Tibial nerve (tissue), 4 donors: ENCODE results near the gene RAB17. TPM values are rescaled to one million over a fixed set of nuclear protein-coding genes. Genes with fewer than 3 reads are reported as not detected.

ENCODE experiments used
- DNase-seq, 2 donors: peaks; one replicate each; pipeline ENCODE4 v3.0.0-alpha.2; 2019; ENCODE audit warnings: low spot score in 2 of 2
- H3K27ac ChIP-seq, 4 donors: fragments of 200-600 bp; sonication (generic) in 3 of 4; one replicate each; pipeline ENCODE4 v1.5.1; 2017 to 2019; ENCODE audit warnings: mild to moderate bottlenecking in 1 of 4
- H3K27me3 ChIP-seq, 2 donors: fragments of 200-600 bp; sonication (generic) in 1 of 2; one replicate each; pipeline versions ENCODE4 v1.5.1 to v1.6.0; 2017 to 2019
- H3K36me3 ChIP-seq, 3 donors: fragments of 200-600 bp; sonication (generic); one replicate each; pipeline ENCODE4 v1.5.1; 2018 to 2019
- H3K4me1 ChIP-seq, 4 donors: fragments of 200-600 bp; sonication (generic) in 3 of 4; one replicate each; pipeline ENCODE4 v1.5.1; 2017 to 2019
- H3K4me3 ChIP-seq, 4 donors: fragments of 200-600 bp; sonication (generic) in 3 of 4; one replicate each; pipeline ENCODE4 v1.5.1; 2017 to 2019; ENCODE audit warnings: mild to moderate bottlenecking in 1 of 4, moderate library complexity in 1 of 4
- H3K9me3 ChIP-seq, 4 donors: fragments of 200-600 bp; sonication (generic) in 3 of 4; one replicate each; pipeline ENCODE4 v1.5.1; 2017 to 2019
- EP300 ChIP-seq, 2 donors: sonication (generic); formaldehyde crosslinking; IDR thresholded peaks; one replicate each; pipeline ENCODE4 v1.6.1; 2017; ENCODE audit warnings: antibody characterized with exemption in 2 of 2, mild to moderate bottlenecking in 1 of 2
- POLR2A ChIP-seq, 2 donors: fragments of 450-650 bp; IDR thresholded peaks; one replicate each; pipeline ENCODE4 v1.6.1; 2017; ENCODE audit warnings: antibody characterized with exemption in 2 of 2, mild to moderate bottlenecking in 2 of 2, moderate library complexity in 2 of 2
- WGBS, 2 donors: methylation state at CpG; one replicate each; pipeline ENCODE4 v1.1.5; 2018; 5-methylcytosine and 5-hydroxymethylcytosine counted together
- total RNA-seq, 4 donors: library from RNA; depleted of rRNA; stranded (reverse); fragments of >200 nt; gene quantifications; one replicate each; pipeline ENCODE4 v1.1.0, GENCODE V29; 2016
- TF ChIP-seq, protein P1 (sequence below), 5 experiments: fragments of 200-600 bp in 3 of 5; fragments of 450-650 bp in 2 of 5; sonication (generic) in 3 of 5; IDR thresholded peaks; one replicate each; pipeline ENCODE4 v1.5.1; 2016 to 2019; ENCODE audit warnings: antibody characterized with exemption in 5 of 5, mild to moderate bottlenecking in 3 of 5, moderate library complexity in 2 of 5

RAB17 gene
- total RNA-seq, 4 donors from 2014 or later = 0.63 to 2.1 TPM; not detected in 2

DNA sequence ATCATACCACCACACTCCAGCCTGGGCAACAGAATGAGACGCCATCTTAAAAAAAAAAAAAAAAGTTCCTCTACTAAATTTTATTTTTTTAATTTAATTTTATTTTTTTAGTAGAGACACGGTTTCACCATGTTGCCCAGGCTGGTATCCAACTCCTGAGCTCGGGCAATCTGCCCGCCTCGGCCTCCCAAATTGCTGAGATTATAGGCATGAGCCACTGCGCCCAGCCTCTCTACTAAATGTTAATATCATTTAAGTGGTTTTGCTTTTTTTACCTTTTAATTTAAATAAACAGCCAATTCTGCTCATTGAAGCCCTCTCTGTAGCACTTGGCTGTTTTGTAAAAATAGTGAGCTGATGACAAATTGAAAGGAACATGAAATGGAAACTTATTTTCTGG lies 9.2 kb downstream of the RAB17 start:
- WGBS, 2 donors = 82 to 85% methylated on average over 6 of the region's 6 CpGs
- Histone ChIP-seq H3K4me3 (no peak overlapping the region), H3K9me3 (no peaks in the 10 kb centered on the region), H3K27ac (peak overlapping the region in 1 of 4 donors; percentile 68), H3K27me3 (no peaks in the 10 kb centered on the region), H3K36me3 (no peaks in the 10 kb centered on the region), H3K4me1 (peaks cover 0 to 14% (median 3%) of the 10 kb centered on the region in 4 donors)
- TF ChIP-seq POLR2A (IDR thresholded peaks at IDR 0.05) (no peak), EP300 (IDR thresholded peaks at IDR 0.05) (no peak)
- TF ChIP-seq, protein P1, sequence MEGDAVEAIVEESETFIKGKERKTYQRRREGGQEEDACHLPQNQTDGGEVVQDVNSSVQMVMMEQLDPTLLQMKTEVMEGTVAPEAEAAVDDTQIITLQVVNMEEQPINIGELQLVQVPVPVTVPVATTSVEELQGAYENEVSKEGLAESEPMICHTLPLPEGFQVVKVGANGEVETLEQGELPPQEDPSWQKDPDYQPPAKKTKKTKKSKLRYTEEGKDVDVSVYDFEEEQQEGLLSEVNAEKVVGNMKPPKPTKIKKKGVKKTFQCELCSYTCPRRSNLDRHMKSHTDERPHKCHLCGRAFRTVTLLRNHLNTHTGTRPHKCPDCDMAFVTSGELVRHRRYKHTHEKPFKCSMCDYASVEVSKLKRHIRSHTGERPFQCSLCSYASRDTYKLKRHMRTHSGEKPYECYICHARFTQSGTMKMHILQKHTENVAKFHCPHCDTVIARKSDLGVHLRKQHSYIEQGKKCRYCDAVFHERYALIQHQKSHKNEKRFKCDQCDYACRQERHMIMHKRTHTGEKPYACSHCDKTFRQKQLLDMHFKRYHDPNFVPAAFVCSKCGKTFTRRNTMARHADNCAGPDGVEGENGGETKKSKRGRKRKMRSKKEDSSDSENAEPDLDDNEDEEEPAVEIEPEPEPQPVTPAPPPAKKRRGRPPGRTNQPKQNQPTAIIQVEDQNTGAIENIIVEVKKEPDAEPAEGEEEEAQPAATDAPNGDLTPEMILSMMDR (IDR thresholded peaks at IDR 0.05) = no peak
- no peak for DNase-seq

DNA sequence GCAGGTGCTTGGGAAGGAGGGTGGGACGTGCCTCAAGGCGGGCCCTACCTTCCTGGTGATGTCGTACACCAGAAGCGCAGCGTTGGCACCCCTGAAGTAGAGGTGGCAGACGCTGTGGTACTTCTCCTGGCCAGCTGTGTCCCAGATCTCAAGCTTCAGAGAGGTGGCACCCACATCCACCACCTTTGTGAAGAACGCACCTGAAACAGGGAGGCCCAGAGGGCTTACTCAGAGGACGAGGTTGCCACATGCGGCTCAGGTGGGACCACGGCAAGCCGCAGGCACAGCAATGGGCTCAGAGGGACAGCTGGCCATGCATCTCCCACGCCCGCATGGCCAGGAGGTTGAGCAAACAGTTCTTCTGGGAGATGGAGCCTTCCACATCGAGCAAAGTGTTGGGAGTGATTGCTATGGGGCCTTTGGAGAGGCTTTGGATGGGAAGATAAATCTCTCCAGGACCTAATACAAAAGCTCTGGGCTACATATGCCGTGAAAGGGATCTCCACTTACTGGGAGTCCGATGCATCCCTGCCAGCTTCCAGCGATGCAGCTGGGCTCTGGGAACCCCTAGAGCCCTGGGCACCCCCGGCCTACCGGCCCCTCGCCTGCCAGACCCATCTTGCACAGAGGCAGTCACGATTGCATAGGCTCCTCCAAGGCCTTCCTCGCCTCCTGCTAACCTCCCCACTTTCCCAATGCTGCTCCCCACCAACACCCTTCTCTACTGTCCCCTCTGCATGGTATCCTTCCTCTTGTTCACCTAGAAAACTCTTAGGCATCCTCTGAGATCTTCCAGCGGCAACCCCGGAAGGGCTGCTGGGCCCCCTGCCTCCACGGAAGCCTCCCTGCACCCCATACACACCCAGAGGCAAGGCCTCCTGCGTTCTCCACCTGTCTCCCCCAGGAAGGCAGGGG lies 12.3 kb downstream of the RAB17 start:
- no peak overlapping the region for H3K27ac ChIP-seq
- H3K4me1 ChIP-seq = peaks cover 0 to 14% (median 3%) of the 10 kb centered on the region in 4 donors
- no peak overlapping the region for H3K4me3 ChIP-seq
- no peak for DNase-seq
- TF ChIP-seq, protein P1 (IDR thresholded peaks at IDR 0.05) = no peak
- TF ChIP-seq POLR2A (IDR thresholded peaks at IDR 0.05) (no peak), EP300 (IDR thresholded peaks at IDR 0.05) (no peak)
- 81 to 89% methylated on average over 25 to 26 of the region's 26 CpGs for WGBS, 2 donors
- H3K36me3 ChIP-seq = no peaks in the 10 kb centered on the region
- no peaks in the 10 kb centered on the region for H3K27me3 ChIP-seq
- no peaks in the 10 kb centered on the region for H3K9me3 ChIP-seq

DNA sequence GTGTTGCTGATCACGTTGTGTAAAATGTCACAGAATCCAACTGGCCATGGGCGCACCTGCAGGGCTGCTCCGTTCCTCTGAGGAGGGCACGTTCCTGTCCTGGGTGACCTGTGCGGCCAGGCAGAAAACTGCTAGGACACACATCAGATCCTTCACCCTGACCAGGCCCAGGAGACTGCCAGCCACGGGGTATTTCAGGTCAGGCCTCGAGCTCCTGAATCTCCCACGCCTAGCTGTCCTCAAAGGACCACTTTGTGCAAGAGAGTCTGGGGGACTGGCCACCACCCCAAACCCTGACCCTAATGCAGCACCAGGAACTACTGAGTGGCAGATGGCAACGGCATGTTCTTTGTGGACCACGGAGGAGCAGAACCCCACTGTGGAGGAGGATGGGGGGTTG lies 13.1 kb downstream of the RAB17 start:
- no peaks in the 10 kb centered on the region for H3K36me3 ChIP-seq
- 83 to 91% methylated on average over 10 of the region's 10 CpGs for WGBS, 2 donors
- TF ChIP-seq POLR2A (IDR thresholded peaks at IDR 0.05) = no peak
- TF ChIP-seq, protein P1 (IDR thresholded peaks at IDR 0.05) = no peak
- no peak for TF ChIP-seq EP300 (IDR thresholded peaks at IDR 0.05)

DNA sequence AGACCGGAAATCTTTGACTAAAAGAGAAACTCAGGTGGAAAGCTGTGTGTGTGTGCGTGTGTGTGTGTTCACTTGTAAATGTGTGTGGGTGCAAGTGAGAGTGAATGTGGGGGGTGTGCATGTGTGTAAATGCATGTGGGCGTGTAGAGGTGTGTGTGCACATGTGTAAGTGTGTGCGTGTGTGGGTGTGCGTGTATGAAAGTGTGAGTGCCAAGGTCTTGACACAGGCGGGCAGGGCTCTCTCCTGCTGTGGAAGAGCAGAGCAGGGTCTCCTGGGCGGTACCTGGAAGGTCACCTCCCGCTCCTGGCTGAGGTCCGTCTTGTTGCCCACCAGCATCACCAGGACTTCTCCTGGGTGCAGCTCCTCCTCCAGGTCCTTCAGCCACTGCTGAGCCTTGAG lies 13.6 kb downstream of the RAB17 start:
- Histone ChIP-seq H3K4me3 (no peak overlapping the region), H3K36me3 (no peaks in the 10 kb centered on the region), H3K4me1 (peaks cover 0 to 14% (median 2%) of the 10 kb centered on the region in 4 donors), H3K27ac (no peak overlapping the region), H3K9me3 (no peaks in the 10 kb centered on the region), H3K27me3 (no peaks in the 10 kb centered on the region)
- 87 to 93% methylated on average over 9 of the region's 9 CpGs for WGBS, 2 donors
- TF ChIP-seq, protein P1 (IDR thresholded peaks at IDR 0.05) = no peak
- TF ChIP-seq POLR2A (IDR thresholded peaks at IDR 0.05) = no peak
- TF ChIP-seq EP300 (IDR thresholded peaks at IDR 0.05) = no peak
- DNase-seq = no peak

More for the DNA sequence above, 13.1 kb downstream of the RAB17 start:
- Histone ChIP-seq H3K27me3 (no peaks in the 10 kb centered on the region), H3K9me3 (no peaks in the 10 kb centered on the region), H3K4me1 (peaks cover 0 to 14% (median 3%) of the 10 kb centered on the region in 4 donors), H3K27ac (no peak overlapping the region), H3K4me3 (no peak overlapping the region)
- no peak for DNase-seq
